GM19324 (cell line): ENCODE results near the gene TNP2.
A peak's percentile ranks its signal among the peaks of the same experiment; 100 is the strongest.

ENCODE experiments used
- ATAC-seq: cut with Tn5 transposase; IDR thresholded peaks from one replicate; pipeline ENCODE4 v1.9.1; 2021; ENCODE audit warnings: mild to moderate bottlenecking, moderate library complexity; ENCODE audit not compliant: unreplicated experiment, low FRiP score

TNP2 gene

DNA sequence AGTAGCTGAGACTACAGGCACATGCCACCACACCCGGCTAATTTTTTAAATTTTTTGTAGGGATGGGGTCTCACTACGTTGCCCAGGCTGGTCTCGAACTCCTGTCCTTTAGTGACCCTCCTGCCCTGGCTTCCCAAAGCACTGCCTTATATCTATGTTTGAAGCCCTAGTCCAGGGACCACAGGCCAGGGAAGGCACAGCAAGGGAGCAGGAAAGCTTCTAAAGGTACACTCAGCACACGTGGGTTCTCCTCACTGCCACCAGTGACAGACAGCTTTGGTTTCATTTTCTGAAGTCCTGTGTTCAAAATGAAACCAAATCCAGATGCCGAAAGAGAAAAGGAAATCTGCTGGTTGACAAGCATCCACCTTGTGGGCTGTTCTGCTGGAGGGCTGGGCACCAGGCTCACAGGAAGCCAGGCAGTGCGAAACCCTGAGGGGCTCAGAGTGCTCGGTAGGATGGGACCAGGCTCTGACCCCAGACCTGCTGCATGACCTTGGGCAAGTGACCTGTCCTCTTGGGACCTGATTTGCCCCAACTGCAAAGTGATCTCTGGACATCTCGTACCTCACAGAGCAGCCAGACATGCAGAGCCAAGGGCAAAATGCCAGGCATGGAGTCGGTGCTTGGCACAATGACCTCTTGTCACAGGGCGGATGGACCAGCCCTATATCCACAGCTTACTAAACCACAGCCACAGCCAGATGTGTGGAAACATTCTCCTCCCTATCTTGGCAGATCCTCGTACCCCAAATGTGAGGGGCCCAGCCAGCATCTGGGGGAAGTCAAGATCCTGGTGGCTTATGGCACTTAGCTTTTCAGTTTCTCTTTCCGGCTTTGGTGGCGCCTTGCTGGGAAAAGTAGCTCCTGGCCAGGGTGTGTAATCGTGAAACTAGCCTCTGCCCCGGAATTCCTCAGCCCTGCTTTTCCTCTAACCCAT lies 10.3 kb downstream of the TNP2 start:
- ATAC-seq = no peak

DNA sequence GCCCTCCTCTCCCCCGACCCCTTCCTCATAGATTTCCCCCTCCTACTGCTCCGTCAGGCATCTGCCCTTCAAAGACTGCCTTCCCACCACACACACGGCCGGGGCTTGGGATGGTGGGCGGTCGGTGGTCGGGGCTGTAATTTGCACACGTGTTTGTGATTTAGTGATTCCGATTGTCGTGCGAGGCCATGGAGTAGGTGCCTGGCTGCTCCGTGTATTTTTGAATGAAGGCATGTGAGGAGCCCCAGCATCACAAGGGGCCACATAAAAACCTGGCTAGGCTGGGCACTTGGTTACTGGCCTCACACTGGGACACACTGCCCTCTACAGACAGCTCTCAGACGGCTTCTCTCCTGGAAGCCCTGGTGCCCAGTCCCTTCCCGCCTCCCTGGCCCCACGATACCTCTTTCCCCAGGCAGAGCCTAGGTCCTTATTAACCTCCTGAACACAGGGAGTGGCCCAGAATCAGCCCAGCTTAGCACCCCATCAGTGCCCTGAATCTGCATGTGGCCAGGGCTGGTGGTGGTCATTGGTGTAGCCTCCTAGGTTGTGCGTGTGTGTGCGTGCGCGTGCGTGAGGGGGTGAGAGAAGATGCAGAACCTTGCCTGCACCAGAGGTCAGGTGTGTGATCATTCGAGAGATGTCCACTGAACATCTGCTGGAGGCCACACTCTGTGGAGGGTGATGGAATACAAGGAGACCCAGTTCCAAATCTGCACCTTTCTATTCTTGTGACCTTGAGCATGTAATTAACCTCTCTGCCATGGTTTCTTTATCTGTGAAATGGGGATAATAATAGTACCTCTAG lies 11.8 kb downstream of the TNP2 start:
- no peak for ATAC-seq

DNA sequence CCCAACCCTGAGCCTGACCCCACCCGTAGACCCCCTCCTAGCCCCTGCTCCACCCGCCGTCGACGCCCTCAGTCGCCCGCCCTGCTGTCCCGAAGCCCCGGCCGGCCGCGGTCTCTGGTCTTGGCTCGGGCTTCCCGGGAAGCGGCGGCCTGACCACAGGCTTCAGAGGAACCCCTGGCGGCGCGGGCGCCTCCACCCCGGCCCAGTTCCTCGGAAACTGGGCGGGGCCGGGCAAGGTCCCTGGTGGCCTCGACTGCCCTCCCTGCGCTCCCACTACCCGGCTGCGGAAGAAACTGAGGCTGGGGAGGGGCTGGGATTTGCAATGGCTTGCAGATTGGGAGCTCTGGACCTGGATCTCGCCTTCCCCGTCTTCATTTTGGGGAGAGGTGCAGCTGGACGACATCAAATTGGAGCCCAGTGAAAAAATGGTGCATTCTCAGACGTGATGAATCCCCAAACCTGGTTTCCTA lies 12.4 kb downstream of the TNP2 start:
- no peak for ATAC-seq

DNA sequence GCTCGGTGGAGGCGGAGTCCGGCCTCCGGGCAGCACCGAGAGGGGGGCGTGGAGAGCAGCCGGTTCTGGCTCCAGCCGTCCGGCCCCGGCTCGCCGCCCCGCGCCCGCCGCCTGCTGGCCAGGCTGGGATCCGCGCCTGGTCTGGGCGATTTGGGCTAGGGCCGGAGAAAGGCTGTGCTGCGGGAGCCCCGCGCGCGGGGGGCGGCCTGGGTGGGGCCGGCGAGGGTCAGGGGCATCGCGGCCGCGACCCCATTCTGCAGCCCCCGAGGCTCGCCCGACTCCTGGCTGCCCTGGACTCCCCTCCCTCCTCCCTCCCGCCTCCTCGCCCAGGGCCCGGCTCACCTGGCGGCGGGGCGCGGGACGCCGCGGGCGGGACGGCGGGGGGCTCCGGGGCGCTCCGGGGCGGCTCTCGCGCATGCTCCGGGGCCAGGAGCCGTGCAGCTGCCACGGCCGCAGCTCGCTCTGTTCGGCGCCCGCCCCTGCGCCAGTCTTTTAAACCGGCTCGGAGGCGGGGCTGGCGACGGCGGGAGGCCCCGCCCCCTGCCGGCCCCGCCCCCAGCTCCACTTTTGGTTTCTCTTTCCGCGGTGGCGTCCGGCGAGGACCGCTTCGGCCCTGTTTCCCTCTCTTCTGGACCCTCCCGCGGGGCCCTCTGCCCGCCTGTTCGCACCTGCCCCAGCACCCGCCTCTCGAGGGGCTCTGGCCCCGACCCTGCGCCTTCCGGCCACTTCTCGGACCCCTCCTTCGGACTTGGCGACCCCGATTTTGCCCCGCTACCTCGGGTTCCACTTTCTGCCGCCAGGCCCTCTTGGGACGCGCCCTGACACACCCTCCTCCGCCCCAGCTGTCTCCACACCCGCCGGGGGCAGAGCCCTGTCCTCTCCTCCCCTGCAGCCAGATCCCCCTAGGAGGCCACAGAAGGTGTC lies 13.1 kb downstream of the TNP2 start, which contains the start of gene SOCS1:
Gene SOCS1, minus strand, starts transcription at position 468 of the 924 bp plus-strand sequence. CDS start 726 bp downstream, outside the sequence.
- peak; percentile 68 for ATAC-seq

DNA sequence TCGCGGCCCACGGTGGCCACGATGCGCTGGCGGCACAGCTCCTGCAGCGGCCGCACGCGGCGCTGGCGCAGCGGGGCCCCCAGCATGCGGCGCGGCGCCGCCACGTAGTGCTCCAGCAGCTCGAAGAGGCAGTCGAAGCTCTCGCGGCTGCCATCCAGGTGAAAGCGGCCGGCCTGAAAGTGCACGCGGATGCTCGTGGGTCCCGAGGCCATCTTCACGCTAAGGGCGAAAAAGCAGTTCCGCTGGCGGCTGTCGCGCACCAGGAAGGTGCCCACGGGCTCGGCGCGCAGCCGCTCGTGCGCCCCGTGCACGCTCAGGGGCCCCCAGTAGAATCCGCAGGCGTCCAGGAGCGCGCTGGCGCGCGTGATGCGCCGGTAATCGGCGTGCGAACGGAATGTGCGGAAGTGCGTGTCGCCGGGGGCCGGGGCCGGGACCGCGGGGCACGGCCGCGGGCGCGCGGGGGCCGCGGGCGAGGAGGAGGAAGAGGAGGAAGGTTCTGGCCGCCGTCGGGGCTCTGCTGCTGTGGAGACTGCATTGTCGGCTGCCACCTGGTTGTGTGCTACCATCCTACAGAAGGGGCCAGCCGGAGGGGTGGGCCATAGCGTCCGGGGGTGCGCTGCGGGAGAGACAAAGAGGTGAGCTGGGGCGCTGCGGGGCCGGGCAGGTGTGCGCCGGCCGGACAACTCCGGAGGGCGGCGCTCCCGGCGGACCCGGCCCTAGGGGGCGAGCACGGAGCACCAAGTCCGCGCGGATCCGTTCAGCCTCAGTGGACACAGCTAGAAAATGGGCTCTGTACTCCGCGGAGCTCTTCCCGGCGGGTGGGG lies 14.0 kb downstream of the TNP2 start:
- peak; percentile 4 for ATAC-seq

DNA sequence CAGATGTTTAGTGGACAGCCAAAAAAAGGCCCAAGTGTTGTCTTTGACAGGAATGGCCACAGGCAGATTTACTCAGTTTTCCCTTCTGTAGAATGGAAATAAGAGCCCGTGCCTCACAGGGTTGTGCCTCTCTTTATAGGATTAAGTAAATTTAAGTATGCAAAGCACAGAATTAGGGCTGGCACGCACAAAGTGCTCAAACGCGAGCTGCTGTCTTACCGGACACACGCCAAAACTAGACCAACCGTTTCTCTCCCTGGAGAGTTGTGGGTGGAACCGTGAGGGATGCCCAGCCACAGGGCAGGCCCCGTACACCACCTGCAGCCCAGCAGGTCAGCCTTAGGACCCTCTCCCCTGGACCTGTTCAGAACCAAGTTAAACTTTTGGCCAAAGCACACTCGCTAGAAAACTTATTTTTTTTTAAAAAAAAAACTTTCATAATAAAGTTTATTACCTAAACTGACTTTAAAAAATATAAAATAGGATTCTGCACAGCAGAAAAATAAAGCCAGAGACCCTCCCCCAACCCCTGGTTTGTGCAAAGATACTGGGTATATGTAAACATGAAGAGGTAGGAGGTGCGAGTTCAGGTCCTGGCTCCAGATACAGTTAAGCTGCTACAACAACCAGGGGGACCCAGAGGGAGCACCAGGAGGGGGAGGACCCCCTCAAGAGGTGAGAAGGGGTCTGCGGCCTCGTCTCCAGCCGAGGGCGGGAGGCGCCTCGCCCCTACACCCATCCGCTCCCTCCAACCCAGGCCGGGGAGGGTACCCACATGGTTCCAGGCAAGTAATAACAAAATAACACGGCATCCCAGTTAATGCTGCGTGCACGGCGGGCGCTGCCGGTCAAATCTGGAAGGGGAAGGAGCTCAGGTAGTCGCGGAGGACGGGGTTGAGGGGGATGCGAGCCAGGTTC lies 14.9 kb downstream of the TNP2 start:
- ATAC-seq = no peak

DNA sequence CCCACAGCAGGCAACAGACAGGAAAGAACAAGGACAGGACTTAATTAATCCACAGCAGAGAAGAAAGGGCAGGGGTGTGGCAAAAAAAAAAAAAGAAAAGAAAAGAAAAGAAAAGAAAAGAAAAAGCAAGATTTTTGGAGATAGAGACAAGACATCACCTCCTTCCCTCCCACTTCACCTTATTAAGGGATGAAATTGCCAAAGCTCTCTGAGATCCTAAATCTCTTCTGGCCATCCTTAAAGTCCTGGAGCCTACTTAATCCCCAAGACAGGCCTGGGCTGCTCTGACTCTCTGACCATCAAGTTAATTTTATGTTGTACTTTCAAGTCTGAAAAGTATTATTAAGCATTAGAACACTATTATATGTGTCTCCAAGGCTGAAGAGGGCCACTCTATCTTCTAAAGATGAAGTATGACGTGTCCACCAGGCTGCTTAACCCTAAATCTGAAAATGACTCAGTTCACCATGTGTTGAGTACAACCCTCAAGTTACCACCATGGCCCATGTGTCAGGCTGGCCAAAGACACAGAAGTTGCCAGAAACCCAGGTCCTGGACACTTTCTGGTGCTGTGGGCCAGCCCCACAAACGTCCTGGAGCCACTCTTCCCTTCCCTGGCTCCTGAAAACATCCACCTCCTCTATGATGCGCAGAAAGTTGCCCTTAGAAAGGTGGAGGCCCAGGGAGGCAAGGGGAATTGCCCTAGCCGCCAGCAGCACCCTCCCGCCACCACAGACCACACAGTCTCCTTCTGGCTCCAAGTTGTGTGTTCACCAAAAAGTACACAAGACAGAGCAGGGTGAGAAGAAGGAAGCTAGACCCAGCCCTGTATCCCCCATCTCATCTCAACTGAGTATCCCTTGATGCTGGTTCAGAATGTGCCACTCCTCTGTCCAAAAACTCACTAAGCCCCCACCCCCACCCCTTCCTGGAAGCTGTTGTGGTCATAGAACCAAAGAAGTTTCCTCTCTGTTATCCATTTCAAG lies 15.8 kb downstream of the TNP2 start:
- ATAC-seq = no peak

DNA sequence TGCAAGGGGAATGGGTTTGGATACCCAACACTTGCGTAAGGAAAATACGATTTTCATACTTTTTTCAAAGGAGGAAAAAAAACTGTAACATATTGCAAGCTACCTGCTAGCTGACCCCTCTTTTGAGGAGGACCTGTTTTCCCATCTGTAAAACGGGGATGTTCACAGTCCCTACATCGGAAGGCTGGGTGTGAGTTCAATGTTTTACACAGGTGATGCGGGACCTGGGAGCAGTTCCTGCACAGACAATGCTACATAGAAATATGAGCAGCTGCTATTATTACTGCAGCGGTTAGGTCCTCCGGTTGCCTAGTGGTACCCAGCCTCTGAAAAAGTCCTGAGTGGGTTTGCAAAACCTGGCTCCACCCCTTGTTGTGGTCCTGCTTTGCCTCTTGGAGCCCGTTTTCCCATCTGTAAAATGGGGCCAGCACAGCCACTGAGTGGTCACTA lies 16.6 kb downstream of the TNP2 start:
- no peak for ATAC-seq

DNA sequence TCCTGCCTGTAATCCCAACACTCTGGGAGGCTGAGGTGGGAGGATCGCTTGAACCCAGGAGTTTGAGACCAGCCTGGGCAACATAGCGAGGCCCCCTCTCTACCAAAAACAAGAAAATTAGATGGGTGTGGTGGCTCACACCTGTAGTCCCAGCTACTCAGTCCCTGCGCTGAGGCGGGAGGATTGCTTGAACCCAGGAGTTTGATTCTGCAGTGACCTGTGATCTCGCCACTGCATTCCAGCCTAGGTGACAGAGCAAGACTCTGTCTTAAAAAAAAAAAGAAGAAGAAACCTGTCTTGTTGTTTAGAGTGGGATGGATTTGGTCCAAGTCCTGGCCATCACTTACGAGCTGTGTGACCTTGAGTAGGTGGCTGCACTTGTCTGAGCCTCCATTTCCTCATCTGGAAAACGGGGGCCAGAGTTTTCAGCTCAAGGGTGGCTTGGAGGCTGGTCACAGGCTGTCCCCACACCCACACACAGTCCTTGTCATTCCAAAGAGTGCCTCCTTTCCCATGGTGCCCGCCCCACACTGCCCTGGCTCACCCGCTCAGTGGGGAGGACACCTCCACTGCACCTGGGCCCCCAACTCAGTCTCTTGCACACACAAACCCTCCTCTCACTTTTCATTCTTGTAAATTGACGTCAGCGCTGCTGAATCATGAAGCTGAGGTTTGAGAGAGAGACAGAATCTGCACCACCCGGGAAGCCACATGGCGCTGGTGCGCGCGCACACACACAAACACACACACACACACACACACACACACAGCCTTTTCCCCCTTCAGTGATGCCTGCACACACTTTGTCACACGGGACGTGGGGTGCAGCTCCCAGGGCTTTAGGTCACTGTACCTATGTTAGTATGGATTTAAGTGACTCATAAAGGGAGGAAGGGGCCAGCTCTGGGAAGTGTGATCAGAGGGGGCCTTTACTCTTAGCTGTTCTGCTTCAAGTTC lies 17.3 kb downstream of the TNP2 start:
- no peak for ATAC-seq

DNA sequence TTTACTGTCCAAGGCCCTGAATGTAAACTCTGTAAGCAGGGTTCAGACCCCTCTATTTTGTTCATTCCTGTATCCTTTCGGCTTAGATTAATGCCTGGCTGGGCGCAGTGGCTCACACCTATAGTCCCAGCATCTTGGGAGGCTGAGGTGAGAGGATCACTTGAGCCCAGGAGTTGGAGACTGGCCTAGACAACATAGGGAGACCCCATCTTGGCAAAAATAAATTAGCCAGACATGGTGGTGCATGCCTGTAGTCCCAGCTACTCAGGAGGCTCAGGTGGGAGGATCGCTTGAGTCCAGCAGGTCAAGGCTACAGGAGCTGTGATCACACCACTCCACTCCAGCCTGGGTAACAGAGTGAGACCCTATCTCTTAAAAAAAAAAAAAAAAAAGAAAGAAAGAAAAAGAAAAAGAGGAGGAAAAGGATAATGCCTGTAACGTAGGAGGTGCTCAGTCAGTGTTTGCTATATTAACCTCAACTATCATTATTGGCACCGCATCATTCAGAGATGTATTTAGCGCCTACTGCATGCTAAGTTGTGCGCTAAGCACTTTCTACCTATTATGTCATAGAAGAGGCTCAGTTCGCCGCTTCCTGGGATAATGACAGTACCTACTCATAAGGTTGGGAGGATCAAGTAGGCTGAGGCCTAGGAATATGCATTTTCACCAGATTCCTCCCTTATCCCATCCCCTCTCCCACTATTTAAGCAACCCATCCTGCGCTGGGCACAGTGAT lies 18.2 kb downstream of the TNP2 start:
- no peak for ATAC-seq

DNA sequence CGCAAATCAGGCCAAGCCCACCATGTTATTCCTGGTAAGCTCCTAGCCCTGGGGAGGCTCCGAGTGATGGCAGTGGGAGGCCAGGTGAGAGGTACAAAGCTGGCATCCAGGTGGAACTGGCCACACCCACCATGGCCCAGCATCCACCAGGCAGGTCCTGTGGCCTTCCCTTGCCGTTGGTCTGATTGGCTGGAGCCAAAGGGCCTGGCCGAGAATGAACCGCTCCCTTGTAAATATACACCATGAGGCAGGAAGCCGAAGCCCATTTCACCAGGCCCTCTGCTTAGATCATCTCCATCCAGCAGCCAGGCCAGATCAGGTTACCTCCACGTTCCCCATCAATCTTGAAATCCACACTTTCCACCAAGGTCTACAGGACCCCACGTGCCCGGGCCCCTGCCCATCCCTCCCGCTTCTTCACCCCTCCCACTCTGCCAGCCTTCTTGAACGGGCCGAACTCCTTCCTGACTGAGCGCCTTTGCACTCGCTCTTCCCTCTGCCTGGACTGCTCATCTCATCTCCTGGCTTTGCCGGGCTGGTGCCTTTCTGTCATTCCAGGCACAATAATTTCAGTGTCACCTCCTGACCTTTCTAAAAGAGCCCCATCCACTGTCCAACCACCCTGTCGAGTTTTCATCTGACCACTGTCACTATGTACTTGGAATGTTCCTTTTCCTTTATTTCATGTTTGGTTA lies 18.9 kb downstream of the TNP2 start:
- no peak for ATAC-seq

DNA sequence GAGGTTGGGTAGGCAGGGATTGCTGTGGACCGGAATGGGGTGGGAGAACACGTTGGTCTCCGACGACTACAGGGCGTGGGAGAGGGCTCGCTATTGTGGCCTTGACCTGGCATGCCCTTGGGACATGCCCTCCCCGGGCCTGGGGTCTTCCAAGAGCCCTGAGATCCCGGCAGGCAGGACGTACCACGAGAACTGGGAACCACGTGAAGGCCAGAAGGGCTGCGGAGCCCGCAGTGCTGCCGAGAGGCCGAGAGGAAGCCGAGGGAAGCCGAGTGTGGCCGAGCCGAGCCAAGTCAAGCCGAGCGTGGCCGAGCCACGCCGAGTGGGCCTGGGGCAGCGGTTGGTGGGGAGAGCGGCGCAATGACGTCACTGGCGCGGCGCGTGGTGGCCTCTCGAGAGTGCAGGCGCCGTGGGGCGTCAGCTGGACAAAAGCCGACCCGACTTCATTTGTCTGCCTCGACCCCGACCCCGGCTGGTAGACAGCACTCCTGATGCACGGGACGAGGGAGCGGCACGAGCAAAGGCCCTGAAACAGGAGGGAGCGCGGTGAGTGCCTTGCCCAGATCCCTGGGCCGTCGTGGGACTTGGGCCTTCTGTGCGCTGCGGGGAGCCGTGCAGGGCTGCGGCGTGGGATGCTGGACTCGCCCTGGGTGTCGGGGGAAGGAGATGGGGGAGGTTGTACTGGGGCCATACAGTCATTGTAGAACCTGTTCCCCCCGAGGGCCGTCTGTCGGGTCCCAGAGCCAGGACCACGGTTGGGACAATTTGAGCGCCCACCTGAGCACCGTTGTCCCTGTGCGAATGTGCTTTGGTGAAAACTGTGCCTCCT lies 19.7 kb downstream of the TNP2 start:
- ATAC-seq = no peak

DNA sequence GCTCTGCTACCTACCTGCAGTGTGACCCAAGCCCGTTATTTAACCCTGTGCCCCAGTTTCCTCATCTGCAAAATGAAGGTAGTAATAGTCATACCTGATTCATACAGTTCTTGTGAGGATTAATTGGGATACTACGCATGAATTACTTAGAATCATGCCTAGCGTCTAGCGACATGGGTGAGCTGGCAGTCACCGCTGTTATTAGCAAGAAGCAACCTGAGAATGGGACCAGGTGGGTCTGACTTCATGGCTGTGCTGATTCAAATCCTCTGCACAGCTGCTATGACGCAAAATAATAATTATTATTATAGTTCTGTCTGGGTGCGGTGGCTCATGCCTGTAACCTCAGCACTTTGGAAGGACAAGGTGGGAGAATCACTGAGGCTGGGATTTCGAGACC lies 21.0 kb downstream of the TNP2 start:
- ATAC-seq = no peak

DNA sequence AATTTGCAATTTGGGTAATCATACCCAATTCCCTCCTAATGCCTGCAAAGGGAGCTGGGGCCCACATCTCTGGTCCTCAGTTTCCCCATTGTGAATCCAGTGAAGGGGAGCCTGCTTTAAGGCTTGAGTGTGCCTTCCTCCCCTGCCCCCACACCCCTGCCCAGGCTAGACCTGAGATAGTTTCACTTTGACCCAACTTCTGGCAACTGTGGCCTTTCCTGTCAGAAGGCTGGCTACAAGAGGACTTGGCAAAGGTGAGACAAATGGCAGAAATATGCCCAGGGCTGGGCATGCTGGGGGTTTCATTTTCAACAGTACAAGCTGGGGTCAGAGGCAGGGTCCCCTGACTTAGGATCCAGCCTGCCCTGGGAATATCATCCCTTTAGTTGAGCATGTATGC lies 23.1 kb downstream of the TNP2 start:
- ATAC-seq = no peak
